ENCODE data around the gene ADRB1.
A peak's percentile ranks its signal among the peaks of the same experiment; 100 is the strongest.

ADRB1 gene

GRCh38 chr10:114025611-114026130 is 18.0 kb upstream of the ADRB1 start:
- H3K27ac ChIP-seq = peak overlapping the region; percentile 94
- DNase-seq (ENCODE audit: low read depth, low spot score) = no peak

DNA sequence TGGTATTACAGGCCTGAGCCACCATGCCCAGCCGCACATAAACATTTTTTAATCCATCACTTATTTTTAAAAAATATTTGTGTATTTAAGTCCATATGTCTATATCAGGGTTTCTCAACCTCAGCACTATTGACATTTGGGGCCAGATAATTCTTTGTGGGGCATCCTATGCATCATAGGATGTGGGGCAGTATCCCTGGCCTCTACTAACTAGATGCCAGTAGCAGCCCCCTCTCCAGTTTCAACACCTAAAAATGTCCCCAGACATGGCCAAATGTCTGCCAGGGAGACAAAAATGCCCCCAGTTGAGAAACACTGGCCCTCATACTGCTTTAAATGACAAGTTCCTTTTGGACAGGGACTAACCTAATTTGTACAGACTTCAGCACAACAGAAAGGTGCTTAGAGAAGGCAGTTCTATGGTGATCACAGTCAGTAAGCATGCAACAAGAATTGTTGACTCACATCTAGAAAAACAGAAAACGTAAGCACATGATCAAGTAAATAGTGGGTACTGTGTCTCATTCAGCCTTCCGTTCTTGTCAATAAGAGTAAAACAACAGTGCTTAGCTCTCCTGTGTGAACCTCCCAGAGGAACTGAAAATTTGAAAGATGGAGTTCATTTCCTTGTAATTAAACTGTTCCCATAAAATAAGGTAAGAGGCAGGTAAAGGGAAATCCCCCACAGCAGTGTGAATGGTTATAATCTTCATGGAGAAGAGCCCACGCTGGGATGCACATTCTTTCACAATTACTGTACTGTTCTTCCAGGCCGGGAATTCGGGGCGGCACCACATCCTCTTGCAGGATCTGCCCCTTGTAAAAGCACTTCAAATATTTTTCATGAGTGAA is 17.3 kb upstream of the ADRB1 start:
- DNase-seq (ENCODE audit: low read depth, low spot score) = peak; percentile 73
- H3K27ac ChIP-seq = peak overlapping the region; percentile 94

- DNase-seq (ENCODE audit: low read depth, low spot score) = no peak
These were observed 16.6 kb upstream of the ADRB1 start for GRCh38 chr10:114027041-114027394.

DNA sequence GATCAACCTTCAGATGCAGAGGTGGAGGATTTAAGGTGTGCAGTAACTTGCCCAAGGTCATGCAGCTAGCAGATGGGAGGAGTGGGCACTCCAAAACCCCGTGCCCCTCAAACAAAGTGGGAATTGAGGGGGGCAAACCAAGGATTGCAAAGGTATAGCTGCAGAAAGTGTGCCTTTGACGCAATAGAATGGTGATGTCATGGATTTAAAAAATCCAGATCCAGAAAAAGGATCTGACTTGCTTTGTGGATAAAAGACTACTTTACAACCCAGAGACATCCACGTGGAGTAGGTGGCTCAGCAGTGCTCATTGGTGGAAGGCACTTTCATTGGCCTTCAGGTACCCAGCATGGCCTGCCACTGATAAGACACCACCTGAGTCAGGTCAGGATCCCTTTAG is 15.7 kb upstream of the ADRB1 start:
- peak overlapping the region; percentile 94 for H3K27ac ChIP-seq
- DNase-seq (ENCODE audit: low read depth, low spot score) = no peak

More at GRCh38 chr10:114027041-114027394, 16.6 kb upstream of the ADRB1 start:
- peak overlapping the region; percentile 94 for H3K27ac ChIP-seq

DNA sequence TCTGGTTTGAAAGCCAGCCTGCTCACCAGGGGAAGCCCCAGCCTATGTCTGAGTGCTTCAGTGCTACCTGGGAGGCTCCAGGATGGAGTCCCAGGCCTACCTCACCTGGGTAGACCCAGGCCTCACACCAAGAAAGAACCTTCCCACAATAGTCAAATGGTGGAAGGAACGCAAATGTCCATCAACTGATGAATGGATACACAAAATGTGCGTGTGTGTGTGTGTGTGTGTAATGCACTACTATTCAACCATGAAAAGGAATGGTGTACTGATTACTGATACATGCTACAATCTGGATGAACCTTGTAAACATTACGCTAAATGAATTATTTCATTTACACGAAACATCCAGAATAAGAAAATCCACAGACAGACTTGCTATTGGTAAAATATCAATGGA is 15.2 kb upstream of the ADRB1 start:
- DNase-seq (ENCODE audit: low read depth, low spot score) = no peak
- peak overlapping the region; percentile 94 for H3K27ac ChIP-seq

GRCh38 chr10:114029655-114030054 is 14.0 kb upstream of the ADRB1 start:
- peak overlapping the region; percentile 79 for H3K27ac ChIP-seq
- no peak for DNase-seq (ENCODE audit: low read depth, low spot score)

DNA sequence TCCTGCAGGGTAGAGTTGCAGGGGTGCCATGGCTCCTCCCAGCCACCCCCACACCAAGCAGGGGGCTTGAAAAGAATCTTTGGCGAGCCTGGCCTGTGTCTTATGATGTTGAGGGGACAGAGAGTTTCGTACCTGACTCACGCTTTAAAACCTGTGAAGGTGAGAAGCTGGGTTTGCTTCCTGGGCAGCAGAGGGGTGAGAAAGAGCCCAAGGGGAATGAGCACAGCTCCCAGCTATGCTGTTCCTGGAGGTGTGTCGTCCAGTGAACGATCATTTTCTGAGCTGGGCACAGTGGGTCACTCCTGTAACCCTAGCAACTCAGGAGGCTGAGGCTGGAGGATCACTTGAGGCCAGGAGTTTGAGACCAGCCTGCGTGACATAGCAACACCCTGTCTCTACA is 13.5 kb upstream of the ADRB1 start:
- DNase-seq (ENCODE audit: low read depth, low spot score) = peak; percentile 75
- H3K27ac ChIP-seq = peak overlapping the region; percentile 79

DNA sequence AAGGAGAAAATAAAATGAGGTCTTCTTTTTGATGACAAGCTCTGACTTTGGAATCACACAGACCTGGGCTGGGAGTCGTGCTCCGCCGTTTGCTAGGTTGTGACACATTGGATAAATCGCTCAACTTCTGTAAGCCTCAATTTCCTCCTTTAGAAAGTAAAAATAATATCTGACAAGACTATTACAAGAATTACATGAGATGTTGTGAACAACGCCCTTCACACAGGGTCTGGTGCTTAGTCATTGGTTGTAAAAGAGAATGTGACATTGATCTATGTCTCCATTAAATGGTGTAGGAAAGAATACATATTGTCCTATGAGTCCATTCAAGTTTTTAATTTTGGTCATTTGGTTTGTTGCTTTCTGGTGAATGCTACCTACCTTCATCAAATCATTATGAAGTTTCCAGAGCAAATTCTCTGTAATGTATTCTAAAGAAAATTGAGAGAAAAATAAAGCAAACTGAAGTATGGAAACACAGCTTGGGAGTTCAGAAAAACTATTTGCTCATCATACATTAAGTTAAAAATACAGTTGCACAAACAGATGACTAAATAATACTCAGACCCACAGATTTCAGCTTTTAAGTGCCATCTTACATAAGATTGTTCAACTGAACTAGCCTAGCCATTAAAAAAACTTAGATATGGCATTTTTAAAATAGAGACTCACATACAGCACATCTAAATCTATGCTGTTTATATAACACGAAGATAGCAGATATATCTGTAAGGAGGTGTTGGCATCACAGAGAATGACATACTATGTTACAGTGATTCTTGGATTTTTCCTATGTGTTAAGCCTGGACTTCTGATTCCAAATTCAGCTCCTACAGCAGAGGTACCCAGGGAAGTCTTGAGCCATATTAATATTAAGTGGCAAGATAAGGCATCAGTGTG is 12.3 kb upstream of the ADRB1 start:
- DNase-seq (ENCODE audit: low read depth, low spot score) = no peak

GRCh38 chr10:114033566-114033965 is 10.1 kb upstream of the ADRB1 start:
- H3K27ac ChIP-seq = no peak overlapping the region
- no peak for DNase-seq (ENCODE audit: low read depth, low spot score)

More for the DNA sequence above, 12.3 kb upstream of the ADRB1 start:
- peak overlapping the region; percentile 79 for H3K27ac ChIP-seq

DNA sequence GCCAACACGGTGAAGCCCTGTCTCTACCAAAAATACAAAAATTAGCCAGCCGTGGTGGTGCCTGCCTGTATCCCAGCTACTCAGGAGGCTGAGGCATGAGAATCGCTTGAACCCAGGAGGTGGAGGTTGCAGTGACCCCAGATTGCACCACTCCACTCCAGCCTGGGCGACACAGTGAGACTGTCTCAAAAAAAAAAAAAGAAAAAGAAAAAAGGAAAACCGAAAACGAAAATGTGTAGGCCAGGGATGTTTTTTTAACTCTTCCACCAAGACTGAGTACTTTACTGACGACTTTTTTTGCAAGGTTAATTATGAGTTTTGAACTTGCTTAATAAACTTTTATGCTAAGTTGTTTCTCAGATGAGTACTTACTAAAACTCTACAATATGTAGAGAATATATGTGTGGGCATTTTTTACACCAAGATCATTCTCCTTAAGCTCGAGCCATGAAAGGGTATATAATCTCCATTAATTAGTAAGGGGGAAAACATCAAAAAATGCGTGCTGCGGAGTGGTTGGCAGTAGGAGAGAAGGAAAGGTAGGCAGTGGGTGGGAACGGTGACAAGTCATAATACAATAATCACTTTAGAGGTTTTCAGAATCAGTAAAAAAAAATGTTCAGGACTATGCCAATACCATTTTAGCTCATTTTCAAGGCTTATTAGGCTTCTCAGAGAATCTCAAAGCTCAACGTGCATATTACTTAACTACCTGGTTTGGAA is 8.6 kb upstream of the ADRB1 start:
- H3K27ac ChIP-seq = no peak overlapping the region
- DNase-seq (ENCODE audit: low read depth, low spot score) = no peak

DNA sequence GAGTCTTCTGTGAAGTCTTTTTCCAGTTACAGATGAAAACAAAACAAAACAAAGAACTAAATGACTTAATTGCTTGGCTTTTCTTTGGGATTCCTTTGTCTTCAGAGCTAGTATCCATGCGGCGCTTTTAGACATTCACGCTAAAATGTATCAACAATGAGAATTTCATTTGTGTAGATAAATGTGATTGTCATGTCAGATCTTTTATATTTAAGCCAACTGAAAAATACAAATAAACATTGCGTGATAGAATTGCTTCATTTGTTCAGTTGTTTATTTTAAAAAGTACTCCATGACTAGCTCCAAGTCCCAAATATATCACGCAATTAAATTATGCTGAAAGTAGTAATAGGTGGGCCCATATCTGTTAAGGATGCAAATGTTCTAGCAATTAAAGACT is 7.9 kb upstream of the ADRB1 start:
- DNase-seq (ENCODE audit: low read depth, low spot score) = no peak
- H3K27ac ChIP-seq = no peak overlapping the region

- no peak overlapping the region for H3K27ac ChIP-seq
- DNase-seq (ENCODE audit: low read depth, low spot score) = no peak
These were observed 4.8 kb upstream of the ADRB1 start for GRCh38 chr10:114038819-114039218.

DNA sequence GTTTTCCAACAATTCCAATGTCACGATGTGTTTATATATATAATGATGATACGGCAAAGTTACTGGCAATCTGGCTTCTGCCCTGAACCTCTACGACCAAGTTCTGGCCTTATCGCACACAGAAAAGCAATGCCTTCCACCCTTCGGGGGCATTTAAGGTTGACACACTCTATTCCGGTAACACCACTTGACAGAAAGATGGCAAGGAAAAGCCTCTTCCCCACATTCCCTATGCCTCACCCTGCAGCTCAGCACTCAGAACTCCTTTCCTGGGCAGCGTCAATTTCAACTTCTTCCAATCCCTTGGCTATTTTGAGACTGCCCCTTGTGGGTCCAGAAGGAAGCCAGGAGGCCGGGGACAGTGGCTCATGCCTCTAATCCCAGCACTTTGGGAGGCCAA is 2.5 kb upstream of the ADRB1 start:
- no peak for DNase-seq (ENCODE audit: low read depth, low spot score)
- no peak overlapping the region for H3K27ac ChIP-seq

- no peak overlapping the region for H3K27ac ChIP-seq
- no peak for DNase-seq (ENCODE audit: low read depth, low spot score)
These were observed 653 bp upstream of the ADRB1 start for GRCh38 chr10:114042895-114043531.

DNA sequence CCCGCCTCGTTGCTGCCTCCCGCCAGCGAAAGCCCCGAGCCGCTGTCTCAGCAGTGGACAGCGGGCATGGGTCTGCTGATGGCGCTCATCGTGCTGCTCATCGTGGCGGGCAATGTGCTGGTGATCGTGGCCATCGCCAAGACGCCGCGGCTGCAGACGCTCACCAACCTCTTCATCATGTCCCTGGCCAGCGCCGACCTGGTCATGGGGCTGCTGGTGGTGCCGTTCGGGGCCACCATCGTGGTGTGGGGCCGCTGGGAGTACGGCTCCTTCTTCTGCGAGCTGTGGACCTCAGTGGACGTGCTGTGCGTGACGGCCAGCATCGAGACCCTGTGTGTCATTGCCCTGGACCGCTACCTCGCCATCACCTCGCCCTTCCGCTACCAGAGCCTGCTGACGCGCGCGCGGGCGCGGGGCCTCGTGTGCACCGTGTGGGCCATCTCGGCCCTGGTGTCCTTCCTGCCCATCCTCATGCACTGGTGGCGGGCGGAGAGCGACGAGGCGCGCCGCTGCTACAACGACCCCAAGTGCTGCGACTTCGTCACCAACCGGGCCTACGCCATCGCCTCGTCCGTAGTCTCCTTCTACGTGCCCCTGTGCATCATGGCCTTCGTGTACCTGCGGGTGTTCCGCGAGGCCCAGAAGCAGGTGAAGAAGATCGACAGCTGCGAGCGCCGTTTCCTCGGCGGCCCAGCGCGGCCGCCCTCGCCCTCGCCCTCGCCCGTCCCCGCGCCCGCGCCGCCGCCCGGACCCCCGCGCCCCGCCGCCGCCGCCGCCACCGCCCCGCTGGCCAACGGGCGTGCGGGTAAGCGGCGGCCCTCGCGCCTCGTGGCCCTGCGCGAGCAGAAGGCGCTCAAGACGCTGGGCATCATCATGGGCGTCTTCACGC is 825 bp downstream of the ADRB1 start:
- no peak for DNase-seq (ENCODE audit: low read depth, low spot score)
- H3K27ac ChIP-seq = no peak overlapping the region

DNA sequence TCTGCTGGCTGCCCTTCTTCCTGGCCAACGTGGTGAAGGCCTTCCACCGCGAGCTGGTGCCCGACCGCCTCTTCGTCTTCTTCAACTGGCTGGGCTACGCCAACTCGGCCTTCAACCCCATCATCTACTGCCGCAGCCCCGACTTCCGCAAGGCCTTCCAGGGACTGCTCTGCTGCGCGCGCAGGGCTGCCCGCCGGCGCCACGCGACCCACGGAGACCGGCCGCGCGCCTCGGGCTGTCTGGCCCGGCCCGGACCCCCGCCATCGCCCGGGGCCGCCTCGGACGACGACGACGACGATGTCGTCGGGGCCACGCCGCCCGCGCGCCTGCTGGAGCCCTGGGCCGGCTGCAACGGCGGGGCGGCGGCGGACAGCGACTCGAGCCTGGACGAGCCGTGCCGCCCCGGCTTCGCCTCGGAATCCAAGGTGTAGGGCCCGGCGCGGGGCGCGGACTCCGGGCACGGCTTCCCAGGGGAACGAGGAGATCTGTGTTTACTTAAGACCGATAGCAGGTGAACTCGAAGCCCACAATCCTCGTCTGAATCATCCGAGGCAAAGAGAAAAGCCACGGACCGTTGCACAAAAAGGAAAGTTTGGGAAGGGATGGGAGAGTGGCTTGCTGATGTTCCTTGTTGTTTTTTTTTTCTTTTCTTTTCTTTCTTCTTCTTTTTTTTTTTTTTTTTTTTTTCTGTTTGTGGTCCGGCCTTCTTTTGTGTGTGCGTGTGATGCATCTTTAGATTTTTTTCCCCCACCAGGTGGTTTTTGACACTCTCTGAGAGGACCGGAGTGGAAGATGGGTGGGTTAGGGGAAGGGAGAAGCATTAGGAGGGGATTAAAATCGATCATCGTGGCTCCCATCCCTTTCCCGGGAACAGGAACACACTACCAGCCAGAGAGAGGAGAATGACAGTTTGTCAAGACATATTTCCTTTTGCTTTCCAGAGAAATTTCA is 1.7 kb downstream of the ADRB1 start:
- H3K27ac ChIP-seq = no peak overlapping the region
- no peak for DNase-seq (ENCODE audit: low read depth, low spot score)

DNA sequence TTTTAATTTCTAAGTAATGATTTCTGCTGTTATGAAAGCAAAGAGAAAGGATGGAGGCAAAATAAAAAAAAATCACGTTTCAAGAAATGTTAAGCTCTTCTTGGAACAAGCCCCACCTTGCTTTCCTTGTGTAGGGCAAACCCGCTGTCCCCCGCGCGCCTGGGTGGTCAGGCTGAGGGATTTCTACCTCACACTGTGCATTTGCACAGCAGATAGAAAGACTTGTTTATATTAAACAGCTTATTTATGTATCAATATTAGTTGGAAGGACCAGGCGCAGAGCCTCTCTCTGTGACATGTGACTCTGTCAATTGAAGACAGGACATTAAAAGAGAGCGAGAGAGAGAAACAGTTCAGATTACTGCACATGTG is 2.4 kb downstream of the ADRB1 start:
- no peak for DNase-seq (ENCODE audit: low read depth, low spot score)
- no peak overlapping the region for H3K27ac ChIP-seq

DNA sequence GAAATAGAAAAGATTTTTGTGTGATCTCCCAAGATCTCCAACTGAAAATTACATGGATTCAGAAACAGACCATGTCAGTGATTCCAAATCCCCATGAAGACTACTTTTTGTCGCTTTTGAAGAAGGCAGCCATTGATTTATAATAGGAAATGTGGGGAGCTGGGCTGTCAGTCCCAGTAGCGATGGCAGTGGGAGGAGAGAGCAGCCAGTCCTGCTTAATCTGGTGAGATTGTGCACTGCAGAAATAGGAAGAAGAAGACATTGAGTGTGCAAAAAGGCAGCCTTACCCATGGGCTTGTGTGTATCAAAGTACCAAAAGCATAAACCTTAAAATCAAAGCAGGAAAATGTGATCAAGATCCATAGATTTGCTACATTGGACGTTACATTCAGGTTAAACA is 4.8 kb downstream of the ADRB1 start:
- H3K27ac ChIP-seq = no peak overlapping the region
- DNase-seq (ENCODE audit: low read depth, low spot score) = no peak
